Spleen (tissue), 7 donors: ENCODE results near the gene MUS81.

ENCODE experiments used
- CTCF ChIP-seq, 11 experiments: fragments of 200-600 bp in 7 of 11; fragments of 450-650 bp in 4 of 11; sonication (generic) in 4 of 11; IDR thresholded peaks in 8 of 11; conservative IDR thresholded peaks in 3 of 11; 1 replicate in 7 of 11; 2 replicates in 4 of 11; pipeline versions ENCODE4 v1.4.0 to v1.8.0; 2016 to 2021; ENCODE audit warnings: antibody characterized with exemption in 11 of 11, inconsistent platforms in 4 of 11, mild to moderate bottlenecking in 1 of 11
- POLR2A ChIP-seq, 3 donors: fragments of 450-650 bp; IDR thresholded peaks; one replicate each; pipeline ENCODE4 v1.5.1; 2017; ENCODE audit warnings: antibody characterized with exemption in 3 of 3, mild to moderate bottlenecking in 1 of 3
- donor health status: DM: no; HTN: no; CAD: no; lungs with moderate emphysema.
- donor health status: DM: no; HTN: no; CAD: no.
- donor health status: DM: no; HTN: no; CAD: no.

GRCh38 chr11:65915101-65915820 lies 55.0 kb downstream of the MUS81 start:
- no peak for TF ChIP-seq CTCF (IDR thresholded peaks at IDR 0.05 in 8 of 11, conservative IDR thresholded peaks at IDR 0.05 in 3 of 11)
- no peak for TF ChIP-seq POLR2A (IDR thresholded peaks at IDR 0.05)
